GM18907 (cell line): Measurements from ENCODE around the gene RASL10A.

Experiments
- ATAC-seq: cut with Tn5 transposase; IDR thresholded peaks from one replicate; pipeline ENCODE4 v1.9.1; 2021; ENCODE audit warnings: mild to moderate bottlenecking, moderate library complexity; ENCODE audit not compliant: unreplicated experiment

Gene RASL10A

GRCh38 chr22:29339381-29340235 is 24.1 kb upstream of the RASL10A start:
- no peak for ATAC-seq

DNA sequence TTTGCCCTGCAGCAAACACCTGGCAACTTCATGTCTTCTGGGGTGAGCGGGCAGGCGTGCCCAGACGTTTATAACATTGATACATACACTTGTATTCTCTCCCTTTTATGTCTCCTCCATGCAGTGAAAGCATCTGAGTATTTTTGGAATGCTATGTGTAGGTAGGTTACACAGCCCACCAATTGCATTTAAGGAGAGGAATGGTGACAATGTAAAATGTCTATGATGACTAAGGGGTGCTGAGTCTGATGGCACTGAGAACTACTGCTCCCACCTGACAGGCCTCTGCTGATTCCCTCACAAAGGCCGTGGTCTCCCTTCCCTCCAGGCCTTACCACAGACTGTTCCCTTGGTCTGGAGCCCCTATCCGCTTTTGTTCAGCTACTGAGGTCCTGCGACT is 22.9 kb upstream of the RASL10A start:
- no peak for ATAC-seq

GRCh38 chr22:29337631-29338284 is 22.3 kb upstream of the RASL10A start:
- ATAC-seq: no peak

DNA sequence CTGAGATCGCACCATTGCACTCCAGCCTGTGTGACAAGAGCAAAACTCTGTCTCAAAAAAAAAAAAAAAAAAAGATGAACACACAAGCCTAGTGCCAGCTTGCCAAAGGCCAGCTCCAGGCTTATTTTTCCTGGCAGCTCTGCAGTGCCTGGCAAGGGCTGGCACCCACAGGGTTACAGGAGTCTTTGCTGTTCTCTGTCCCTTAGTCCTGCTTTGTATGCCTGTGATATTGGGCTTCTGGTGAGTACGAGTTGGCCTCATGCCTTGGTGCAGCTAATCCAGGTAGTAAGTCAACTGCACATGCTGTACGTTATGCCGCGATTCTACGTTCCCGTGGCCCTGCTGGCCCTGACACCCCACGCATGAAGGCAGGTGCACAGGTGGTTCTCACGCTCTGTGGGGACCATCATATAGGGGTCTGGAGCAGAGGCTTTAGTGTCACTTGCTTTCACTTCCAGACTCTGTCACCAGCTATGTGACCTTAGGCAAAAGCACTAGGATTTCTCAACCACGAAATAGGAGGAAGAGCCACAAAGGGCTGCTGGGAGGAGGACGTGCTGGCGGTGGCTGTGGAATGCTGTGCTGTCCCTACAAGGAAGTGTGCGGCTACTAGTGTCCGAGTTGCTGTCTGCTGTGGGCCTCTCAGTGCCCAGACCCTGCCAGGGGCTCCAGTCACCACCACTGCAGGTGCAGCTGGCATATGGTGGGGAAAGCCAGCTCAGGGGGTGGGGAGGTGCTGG is 21.4 kb upstream of the RASL10A start:
- ATAC-seq: no peak

GRCh38 chr22:29335656-29336055 is 20.2 kb upstream of the RASL10A start:
- no peak for ATAC-seq

GRCh38 chr22:29334696-29335344 is 19.3 kb upstream of the RASL10A start:
- ATAC-seq: no peak

- no peak for ATAC-seq
These were observed 18.7 kb upstream of the RASL10A start for GRCh38 chr22:29334148-29334547.

- no peak for ATAC-seq
These were observed 17.5 kb upstream of the RASL10A start for GRCh38 chr22:29332886-29333496.

- no peak for ATAC-seq
These were observed 16.3 kb upstream of the RASL10A start for GRCh38 chr22:29331658-29332300.

- ATAC-seq: no peak
These were observed 15.7 kb upstream of the RASL10A start for GRCh38 chr22:29331213-29331612.

- ATAC-seq: no peak
These were observed 15.3 kb upstream of the RASL10A start for GRCh38 chr22:29330753-29331152.

DNA sequence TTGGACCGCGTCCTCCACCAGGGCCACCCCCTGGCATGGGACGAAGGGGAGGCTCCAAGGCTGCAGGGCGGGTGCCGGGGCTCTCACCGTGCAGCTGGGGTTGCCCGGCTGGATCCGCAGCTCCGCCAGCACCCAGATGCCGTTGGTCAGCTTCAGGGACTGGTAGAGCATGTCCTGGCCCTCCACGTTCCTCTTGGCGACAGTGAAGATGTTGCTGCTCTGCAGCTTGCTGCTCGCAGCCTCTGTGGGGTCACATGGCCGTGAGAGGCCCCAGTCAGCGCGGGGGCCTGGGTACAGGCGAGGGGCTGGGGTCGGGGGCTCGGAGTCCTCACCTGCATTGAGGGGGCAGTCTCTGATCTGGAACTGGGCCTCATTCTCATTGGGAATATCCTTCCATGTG is 14.8 kb upstream of the RASL10A start:
- ATAC-seq: no peak

DNA sequence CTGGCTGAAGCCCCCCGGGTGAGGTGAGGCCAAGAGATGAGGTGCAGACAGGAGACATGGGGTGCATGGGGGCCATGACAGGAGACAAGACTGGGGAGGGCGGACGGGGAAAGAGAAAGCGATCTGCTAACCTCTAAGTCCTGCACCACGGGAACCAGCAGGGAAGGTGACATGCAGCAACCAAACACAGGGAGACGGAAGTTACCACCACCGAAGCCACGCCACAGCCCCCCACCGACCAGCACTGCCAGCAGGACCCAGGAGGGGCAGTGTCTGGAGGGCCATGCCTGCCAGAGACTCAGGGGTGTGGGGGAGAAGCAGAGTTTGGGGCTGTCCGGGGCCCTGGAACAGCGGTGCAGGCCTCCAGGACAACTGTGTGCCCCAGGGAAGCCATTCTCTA is 14.1 kb upstream of the RASL10A start:
- ATAC-seq: no peak

DNA sequence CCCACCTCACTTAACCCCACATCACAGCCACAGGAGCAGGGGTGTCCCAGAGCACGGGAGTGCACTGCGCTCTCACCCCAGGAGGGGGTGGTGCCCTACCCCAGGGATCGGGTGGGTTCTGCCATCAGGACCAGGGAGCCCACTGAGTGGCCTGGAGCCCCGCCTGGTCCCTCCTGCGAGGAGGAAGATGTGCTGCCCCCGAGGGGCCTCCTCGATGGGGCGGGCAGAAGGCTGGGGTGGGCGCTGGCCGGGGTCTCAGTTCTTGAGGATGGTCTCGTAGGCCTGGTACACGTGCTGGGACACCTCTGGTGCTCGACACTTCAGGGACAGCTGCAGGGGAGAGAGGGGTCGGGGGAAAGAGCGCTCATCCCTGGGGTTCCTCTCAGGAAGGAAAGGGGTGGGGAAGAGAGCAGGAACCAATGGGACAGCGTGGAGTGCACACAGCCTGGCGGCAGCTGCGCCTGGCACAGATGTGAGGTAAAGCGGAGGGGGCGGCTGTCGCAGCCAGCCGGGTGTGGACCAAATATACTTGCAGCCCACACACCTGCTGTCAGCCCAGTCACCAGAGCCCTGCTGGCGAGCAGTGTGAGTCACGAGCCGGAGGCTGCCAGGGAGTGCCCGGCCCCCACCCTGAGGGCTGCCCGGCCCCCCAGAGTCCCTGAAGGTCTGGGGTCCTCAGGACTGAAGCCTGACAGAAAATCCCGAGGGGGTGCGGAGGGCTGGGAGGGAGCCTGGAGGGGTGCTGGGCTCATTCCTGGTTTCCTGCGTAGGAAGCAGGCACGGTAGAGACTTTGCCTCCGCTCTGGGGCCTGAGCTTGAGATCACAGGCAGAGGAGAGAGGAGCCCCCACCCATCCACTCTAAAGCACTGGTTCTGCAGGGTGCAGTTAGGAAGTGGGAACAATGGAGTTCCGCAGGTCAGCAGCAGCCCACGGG is 13.3 kb upstream of the RASL10A start:
- ATAC-seq: no peak

DNA sequence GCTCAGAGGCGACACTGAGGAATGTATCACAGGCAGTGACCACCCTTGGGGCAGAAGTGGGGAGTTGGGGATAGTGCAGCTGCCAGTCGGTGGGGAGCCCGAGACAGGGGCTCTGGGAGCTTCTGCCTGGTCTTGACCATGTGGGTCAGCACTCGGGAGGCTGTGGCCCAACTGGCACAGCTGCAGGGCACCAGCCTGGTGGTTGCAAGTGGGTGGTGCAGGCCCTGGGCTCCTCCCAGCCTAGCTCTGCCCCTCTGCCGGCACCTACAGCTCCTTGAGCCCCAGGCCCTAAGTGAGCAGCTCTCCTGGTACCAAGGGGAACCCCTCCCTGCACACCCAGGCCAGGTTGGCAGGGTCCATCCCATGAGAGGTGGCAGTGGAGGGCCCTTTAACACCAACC is 12.6 kb upstream of the RASL10A start:
- ATAC-seq: no peak

GRCh38 chr22:29327089-29327764 is 11.7 kb upstream of the RASL10A start:
- no peak for ATAC-seq

- no peak for ATAC-seq
These were observed 11.0 kb upstream of the RASL10A start for GRCh38 chr22:29326481-29326880.

GRCh38 chr22:29325785-29326315 is 10.4 kb upstream of the RASL10A start:
- ATAC-seq: no peak
